Fibroblast of the aortic adventitia (primary cell): Measurements from ENCODE around the gene GGN. TPM values are rescaled to one million over a fixed set of nuclear protein-coding genes. Genes with fewer than 3 reads are reported as not detected.
"Not testable (repeated sequence)": the region's sequence is repeated elsewhere in the genome, so short reads cannot be mapped to it uniquely, and the experiment has no call there.

Experiments used
- DNase-seq: peaks from one replicate; pipeline ENCODE4 v3.0.0-alpha.2; 2010; ENCODE audit warnings: low read depth
- H3K4me3 ChIP-seq: 2 replicates; pipeline ENCODE4 v1.5.1; 2011; ENCODE audit warnings: low read depth, mild to moderate bottlenecking, control low read depth, low read length, moderate library complexity
- total RNA-seq: library from RNA; depleted of rRNA; stranded (reverse); fragments of >200 nt; gene quantifications from 2 replicates; pipeline ENCODE4 v1.2.3, GENCODE V29; 2012; ENCODE audit warnings: low replicate concordance
- TF ChIP-seq, protein P1 (sequence below): IDR thresholded peaks from 2 replicates; pipeline ENCODE4 v1.5.1; 2011; ENCODE audit warnings: mild to moderate bottlenecking, low read length, control low read depth, inconsistent platforms; ENCODE audit not compliant: insufficient read depth

GGN gene
- total RNA-seq, 1 donor = 1.3 TPM

DNA sequence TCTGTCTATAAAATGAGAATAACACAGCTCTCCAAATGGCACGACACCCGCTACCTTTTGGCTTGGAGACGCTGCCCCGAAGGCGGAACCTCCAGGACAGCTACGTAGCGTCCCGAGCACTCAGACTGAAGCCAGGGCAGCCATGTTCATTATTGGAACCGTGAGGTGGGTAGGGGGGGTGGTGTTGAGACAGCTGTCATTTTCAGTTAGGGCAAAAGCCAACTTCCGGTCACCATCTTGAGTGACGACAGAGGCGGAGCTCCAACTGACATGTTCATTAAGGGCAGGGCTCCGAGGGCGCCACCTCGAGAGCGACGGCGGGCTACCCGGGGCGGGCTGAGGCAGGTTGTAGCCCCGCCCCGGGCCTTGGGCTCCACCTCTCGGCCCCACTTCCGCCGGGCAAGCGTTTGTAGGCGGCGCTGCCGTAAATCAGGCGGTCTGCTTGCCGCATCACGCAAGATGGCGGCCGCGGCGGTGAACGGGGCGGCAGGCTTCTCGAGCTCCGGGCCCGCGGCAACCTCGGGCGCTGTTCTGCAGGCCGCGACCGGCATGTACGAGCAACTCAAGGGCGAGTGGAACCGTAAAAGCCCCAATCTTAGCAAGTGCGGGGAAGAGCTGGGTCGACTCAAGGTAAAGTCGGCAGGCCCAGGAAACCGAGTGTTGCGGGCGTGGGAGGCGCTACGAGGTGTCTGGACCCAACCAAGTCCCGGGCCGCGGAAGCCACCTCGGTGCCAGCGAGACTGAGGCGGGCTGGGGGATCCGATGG, 13.3 kb downstream of the GGN start, which contains the start of gene PSMD8:
Gene PSMD8, plus strand, starts transcription at position 240 of the 766 bp plus-strand sequence. Its CDS starts 31 bp downstream, at position 271.
- TF ChIP-seq, protein P1, sequence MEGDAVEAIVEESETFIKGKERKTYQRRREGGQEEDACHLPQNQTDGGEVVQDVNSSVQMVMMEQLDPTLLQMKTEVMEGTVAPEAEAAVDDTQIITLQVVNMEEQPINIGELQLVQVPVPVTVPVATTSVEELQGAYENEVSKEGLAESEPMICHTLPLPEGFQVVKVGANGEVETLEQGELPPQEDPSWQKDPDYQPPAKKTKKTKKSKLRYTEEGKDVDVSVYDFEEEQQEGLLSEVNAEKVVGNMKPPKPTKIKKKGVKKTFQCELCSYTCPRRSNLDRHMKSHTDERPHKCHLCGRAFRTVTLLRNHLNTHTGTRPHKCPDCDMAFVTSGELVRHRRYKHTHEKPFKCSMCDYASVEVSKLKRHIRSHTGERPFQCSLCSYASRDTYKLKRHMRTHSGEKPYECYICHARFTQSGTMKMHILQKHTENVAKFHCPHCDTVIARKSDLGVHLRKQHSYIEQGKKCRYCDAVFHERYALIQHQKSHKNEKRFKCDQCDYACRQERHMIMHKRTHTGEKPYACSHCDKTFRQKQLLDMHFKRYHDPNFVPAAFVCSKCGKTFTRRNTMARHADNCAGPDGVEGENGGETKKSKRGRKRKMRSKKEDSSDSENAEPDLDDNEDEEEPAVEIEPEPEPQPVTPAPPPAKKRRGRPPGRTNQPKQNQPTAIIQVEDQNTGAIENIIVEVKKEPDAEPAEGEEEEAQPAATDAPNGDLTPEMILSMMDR = peak; percentile 13
- H3K4me3 ChIP-seq = peak within 1 kb of the TSS; percentile 91
- DNase-seq = peak; percentile 95

DNA sequence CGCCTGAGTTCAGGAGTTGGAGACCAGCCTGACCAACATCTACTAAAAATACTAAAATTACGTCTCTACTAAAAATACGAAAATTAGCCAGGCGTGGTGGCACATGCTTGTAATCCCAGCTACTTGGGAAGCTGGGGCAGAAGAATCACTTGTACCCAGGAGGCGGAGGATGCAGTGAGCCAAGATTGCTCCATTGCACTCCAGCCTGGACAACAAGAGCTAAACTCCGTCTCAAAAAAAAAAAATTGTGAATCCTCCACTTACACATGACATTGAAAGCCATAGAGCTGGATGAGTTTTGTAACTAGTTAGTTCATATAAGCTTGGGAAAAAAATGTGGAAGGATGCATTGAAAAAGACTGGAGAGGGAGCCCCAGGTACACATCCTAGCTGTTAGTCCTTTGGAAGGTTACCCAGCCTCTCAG, 13.9 kb downstream of the GGN start:
- no peak for DNase-seq
- H3K4me3 ChIP-seq = peak overlapping the region; percentile 91
- TF ChIP-seq, protein P1 = no peak

DNA sequence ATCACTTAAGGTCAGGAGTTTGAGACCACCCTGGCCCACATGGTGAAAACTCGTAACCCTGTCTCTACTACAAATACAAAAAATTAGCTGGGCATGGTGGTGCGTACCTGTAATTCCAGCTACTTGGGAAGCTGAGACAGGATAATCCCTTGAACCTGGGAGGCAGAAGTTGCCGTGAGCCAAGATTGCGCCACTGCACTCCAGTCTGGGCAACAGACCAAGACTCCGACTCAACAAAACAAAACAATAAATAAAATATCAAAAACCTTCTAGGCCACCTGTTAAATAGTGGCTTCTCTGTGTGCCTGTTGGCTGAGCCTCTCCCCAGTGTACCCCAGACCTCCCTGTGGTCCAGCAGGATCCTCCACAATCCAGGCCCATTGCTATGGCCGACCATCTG, 16.8 kb downstream of the GGN start:
- DNase-seq = no peak
- no peak overlapping the region for H3K4me3 ChIP-seq
- TF ChIP-seq, protein P1 = no peak

DNA sequence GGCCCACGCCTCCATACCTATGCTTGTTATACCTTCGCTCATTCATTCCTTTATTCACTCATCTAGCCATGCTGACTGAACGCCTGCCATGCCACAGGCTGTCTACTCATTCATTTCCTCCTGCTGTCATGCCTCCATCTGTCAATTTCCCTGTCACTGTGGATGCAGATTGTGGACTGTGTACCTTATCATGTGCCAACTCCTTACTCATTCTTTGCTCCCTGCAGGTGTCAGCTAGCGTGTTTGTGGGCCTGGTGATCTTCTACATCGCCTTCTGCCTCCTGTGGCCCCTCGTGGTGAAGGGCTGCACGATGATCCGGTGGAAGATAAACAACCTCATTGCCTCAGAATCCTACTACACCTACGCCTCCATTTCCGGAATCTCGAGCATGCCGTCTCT, 17.5 kb downstream of the GGN start:
- H3K4me3 ChIP-seq = no peak overlapping the region
- no peak for DNase-seq
- TF ChIP-seq, protein P1 = no peak

DNA sequence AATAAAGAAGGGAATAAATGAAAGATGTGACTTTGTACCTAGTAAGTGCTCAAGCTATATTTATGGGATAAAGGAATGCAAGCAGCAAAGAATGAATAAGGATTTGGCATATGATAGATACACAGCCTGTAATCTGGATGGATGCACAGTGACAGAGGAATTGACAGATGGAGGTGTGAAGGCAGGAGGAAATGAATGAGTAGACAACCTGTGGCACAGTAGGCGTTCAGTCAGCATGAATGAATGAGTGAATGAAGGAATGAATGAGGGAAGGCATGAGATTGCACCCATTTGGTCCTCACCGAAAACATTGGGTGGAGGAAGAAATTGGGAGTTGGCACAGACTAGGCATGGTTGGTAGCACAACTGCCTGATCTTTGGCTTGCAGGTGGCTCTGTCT, 18.2 kb downstream of the GGN start:
- DNase-seq = no peak
- TF ChIP-seq, protein P1 = no peak
- H3K4me3 ChIP-seq = no peak overlapping the region

DNA sequence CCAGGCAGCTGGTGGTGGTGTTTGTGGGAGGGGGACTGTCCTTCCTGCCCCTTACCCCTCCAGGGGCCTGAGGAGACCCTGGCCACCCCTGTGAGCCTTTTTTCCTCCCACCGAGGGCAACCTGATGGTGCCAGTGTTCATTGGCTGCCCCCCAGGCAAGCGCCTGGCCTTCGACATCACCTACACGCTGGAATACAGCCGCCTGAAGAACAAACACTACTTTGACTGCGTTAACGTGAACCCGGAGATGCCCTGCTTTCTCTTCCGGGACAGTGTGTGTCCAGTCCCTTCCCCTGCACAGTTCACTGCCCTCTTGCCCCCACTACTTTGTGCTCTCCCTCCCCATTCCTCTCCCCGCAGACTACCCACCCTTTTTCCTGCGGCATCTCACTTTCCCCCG, 20.8 kb downstream of the GGN start:
- no peak overlapping the region for H3K4me3 ChIP-seq
- TF ChIP-seq, protein P1 = no peak
- DNase-seq = no peak

DNA sequence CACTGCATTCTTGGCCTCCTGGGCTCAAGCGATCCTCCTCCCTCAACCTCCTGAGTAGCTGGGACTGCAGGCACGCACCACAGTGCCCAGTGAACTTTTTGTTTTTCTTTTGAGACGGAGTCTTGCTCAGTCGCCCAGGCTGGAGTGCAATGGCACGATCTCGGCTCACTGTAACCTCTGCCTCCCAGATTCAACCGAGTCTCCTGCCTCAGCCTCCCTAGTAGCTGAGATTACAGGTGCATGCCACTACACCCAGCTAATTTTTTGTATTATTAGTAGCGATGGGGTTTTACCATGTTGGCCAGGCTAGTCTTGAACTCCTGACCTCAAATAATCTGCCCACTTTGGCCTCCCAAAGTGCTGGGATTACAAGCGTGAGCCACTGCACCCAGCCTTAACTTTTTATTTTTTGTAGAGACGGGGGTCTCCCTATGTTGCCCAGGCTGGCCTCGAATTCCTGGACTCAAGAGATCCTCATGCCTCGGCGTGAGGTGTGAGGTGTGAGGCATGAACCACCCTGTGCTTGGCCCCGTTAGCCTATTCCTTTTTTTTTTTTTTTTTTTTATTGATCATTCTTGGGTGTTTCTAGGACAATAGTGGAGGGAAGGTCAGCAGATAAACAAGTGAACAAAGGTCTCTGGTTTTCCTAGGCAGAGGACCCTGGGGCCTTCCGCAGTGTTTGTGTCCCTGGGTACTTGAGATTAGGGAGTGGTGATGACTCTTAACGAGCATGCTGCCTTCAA, 24.7 kb downstream of the GGN start:
- H3K4me3 ChIP-seq = peak overlapping the region; percentile 69
- not testable (repeated sequence) for DNase-seq
